Activated T-helper 1 cell treated with anti-CD3 and anti-CD28 coated beads, Interleukin-12 subunit alpha, Interleukin-12 subunit beta, Interleukin-2, Interleukin-4 antibody, amounts not matched to agents 30 ng/mL and 10 ng/mL and 1 ng/mL, durations not matched to agents 14 hours and 24 hours and 36 hours (primary cell): ENCODE results near the gene TET3. TPM values are rescaled to one million over a fixed set of nuclear protein-coding genes. Genes with fewer than 3 reads are reported as not detected.
A peak's percentile ranks its signal among the peaks of the same experiment; 100 is the strongest.

Experiments
- DNase-seq: peaks from one replicate; pipeline ENCODE4 v3.0.0; 2021; ENCODE audit warnings: low spot score
- H3K27ac Mint-ChIP-seq: one replicate; pipeline ENCODE4 v1.8.0; 2021; ENCODE audit warnings: mild to moderate bottlenecking, mixed read lengths
- H3K27me3 Mint-ChIP-seq: one replicate; pipeline ENCODE4 v1.8.0; 2022; ENCODE audit warnings: mild to moderate bottlenecking, moderate library complexity, mixed read lengths; ENCODE audit not compliant: insufficient read depth
- H3K36me3 Mint-ChIP-seq: one replicate; pipeline ENCODE4 v1.8.0; 2021; ENCODE audit warnings: low read depth, mixed read lengths
- H3K4me1 Mint-ChIP-seq: one replicate; pipeline ENCODE4 v1.8.0; 2021; ENCODE audit warnings: low read depth, mixed read lengths
- H3K4me3 Mint-ChIP-seq: one replicate; pipeline ENCODE4 v1.8.0; 2021; ENCODE audit warnings: mild to moderate bottlenecking, moderate library complexity, mixed read lengths
- H3K9me3 Mint-ChIP-seq: one replicate; pipeline ENCODE4 v1.8.0; 2021; ENCODE audit warnings: mixed read lengths
- intact Hi-C: fragments of 100-400 bp; cut with micrococcal nuclease; formaldehyde crosslinking; loops from one replicate; pipeline ENCODE4 v1.15.1; 2024
- total RNA-seq: library from RNA; stranded (reverse); gene quantifications from 2 replicates; pipeline ENCODE4 v1.2.3, GENCODE V29; 2022

TET3 gene
- total RNA-seq, 1 donor from 2014 or later, result 20.5 TPM

DNA sequence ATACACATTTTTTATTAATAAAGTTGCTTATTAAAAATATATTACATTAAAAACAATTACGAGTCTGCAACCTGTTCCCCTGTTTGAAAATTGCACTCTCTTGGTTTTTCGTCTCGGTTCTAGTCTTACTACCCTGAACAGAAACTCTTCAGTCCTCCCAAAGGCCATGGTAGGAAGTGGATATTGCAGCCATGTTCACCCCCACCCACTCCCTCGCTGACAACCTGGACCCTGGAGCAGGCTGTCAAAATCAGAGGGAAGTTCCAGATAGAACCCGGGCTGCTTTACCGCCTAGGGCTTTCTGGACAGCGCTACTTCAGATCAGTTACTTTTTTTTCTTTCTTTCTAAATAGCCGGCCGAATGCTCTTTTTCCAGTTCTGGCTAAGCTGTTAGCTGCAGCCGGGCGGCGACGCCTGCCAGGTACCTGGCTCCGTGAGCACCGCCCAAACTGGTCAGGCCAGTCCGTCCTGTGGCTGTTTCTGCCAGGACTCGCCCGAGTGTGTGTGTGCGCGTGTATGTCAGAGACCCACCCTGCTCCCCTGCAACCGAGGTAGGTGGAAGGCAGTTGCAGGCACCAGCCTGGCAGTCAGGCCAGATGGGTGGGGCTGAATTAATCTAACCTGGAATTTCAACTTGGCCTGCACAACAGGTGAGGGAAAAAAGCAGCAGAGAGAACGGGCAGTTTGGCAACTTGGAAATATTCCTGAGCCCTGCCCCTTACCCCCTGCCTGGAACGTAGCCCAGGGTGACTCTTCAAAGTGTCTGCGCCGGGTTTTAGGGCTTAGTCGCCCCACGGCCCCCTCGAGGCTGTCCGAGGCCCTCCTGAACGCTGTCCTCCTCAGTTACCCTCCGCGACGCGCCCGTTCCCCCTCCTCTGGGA lies 1.1 kb upstream of the TET3 start:
- Mint-ChIP-seq H3K36me3 (peaks cover 18% of the 10 kb centered on the region), H3K27me3 (peaks cover 29% of the 10 kb centered on the region), H3K4me3 (peak overlapping the region; percentile 81), H3K27ac (peak overlapping the region; percentile 87), H3K4me1 (peaks cover 83% of the 10 kb centered on the region), H3K9me3 (no peaks in the 10 kb centered on the region)
- no peak for DNase-seq
- intact Hi-C loops, result loop anchor here (2.0 to 10.0 kb wide), 2 partner anchors 13 to 471 kb away; partner anchors contain the start of genes INO80B and WBP1

DNA sequence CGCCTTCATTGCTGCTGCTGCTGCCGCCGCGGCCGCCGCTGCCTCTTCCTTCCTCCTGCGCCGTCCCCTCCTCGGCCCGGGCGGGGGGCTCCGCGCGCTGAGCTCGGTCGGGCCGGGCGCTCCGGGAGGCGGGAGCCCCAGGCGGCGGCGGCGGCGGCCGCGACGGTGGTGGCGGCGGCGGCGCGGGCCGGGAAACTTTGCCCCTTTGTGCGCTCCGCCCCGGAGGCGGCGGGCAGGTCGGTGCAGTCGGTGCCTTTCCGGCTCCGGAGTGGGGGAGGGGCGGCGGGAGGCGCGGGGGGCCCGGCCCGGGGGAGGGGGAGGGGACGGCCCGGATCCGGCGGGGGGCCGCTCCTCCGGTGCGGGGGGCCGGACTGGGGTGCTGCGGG lies 205 bp downstream of the TET3 start:
- peaks cover 25% of the 10 kb centered on the region for H3K36me3 Mint-ChIP-seq

DNA sequence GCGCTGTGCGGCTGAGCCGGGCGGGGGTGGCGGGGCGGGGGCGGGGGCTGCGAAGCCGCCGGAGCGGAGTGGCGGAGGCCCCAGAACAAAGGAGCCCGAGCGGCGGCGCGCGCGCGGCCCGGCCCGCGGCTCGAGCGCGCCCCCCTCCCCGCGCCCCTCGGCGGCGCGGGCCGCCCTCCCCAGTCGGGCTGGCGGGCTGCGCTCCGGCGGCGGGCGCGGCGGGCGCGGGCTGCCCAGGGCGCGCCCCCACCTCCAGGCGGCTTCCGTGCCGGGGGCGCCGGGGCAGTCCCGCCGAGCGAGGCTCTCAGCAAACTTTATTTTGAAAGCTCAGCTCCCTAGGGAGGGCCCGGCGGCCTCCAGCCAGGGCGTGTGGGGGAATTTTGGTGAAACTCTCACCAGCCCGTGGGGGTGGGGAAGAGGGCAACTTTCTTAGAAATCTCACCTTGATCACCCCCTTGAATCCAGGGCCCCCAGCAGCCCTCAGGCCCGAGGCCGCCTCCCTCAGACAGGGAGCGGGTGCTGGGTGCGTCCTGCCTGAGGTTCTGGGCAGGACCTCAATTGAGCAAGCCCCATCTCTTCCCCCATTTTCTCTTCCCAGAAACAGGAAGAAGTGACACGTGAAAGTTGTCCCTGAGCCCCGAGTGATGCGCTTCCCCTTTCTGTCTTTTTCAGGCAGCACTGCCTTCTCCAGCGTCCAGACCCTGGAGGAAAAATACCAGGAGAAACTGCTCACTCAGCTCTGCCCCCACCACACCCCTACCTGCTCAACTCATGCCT lies 786 bp downstream of the TET3 start:
- Mint-ChIP-seq H3K4me1 (peaks cover 81% of the 10 kb centered on the region), H3K27me3 (peaks cover 29% of the 10 kb centered on the region), H3K27ac (peak overlapping the region; percentile 91)

More for the DNA sequence above, 205 bp downstream of the TET3 start:
- DNase-seq, result peak; percentile 54
- no peaks in the 10 kb centered on the region for H3K9me3 Mint-ChIP-seq
- H3K4me3 Mint-ChIP-seq, result no peak overlapping the region
- H3K4me1 Mint-ChIP-seq, result peaks cover 83% of the 10 kb centered on the region
- H3K27ac Mint-ChIP-seq, result no peak overlapping the region
- H3K27me3 Mint-ChIP-seq, result peaks cover 29% of the 10 kb centered on the region
- intact Hi-C loops, result loop anchor here (1.0 to 10.0 kb wide), 6 partner anchors 14 to 470 kb away; partner anchors contain the start of genes INO80B, MTHFD2 and WBP1

DNA sequence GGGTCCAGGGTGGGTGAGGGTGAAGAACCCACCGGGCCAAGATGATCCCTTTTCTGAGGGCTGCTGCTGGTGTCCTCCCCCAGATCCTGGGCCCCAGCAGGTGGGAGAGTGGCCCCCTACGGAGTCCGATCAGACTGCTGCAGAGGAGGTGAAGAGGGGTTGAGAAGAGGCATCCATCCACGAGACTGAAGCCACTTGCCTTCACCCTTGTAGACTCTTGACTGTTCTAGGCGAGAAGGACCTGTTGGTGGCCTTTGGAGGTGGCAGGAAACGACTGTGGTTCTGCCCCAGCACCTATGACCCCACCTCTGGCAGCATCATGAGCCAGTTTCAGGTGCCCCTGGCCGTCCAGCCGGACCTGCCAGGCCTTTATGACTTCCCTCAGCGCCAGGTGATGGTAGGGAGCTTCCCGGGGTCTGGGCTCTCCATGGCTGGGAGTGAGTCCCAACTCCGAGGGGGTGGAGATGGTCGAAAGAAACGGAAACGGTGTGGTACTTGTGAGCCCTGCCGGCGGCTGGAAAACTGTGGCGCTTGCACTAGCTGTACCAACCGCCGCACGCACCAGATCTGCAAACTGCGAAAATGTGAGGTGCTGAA lies 1.5 kb downstream of the TET3 start:
- H3K4me3 Mint-ChIP-seq, result peak overlapping the region; percentile 81
- H3K36me3 Mint-ChIP-seq, result peaks cover 36% of the 10 kb centered on the region
- H3K4me1 Mint-ChIP-seq, result peaks cover 78% of the 10 kb centered on the region
- peak overlapping the region; percentile 91 for H3K27ac Mint-ChIP-seq
- intact Hi-C loops, result loop anchor here (1.0 to 10.0 kb wide), 7 partner anchors 8 to 469 kb away; partner anchors contain the start of genes BOLA3, INO80B, MTHFD2 and STAMBP
- peaks cover 9% of the 10 kb centered on the region for H3K9me3 Mint-ChIP-seq
- peaks cover 29% of the 10 kb centered on the region for H3K27me3 Mint-ChIP-seq
- DNase-seq, result no peak

More for the DNA sequence above, 786 bp downstream of the TET3 start:
- DNase-seq, result no peak
- Mint-ChIP-seq H3K9me3 (peaks cover 5% of the 10 kb centered on the region), H3K4me3 (peak overlapping the region; percentile 81), H3K36me3 (peaks cover 31% of the 10 kb centered on the region)
- intact Hi-C loops, result loop anchor here (1.0 to 10.0 kb wide), 9 partner anchors 9 to 469 kb away; partner anchors contain the start of genes BOLA3, INO80B, MTHFD2 and STAMBP

DNA sequence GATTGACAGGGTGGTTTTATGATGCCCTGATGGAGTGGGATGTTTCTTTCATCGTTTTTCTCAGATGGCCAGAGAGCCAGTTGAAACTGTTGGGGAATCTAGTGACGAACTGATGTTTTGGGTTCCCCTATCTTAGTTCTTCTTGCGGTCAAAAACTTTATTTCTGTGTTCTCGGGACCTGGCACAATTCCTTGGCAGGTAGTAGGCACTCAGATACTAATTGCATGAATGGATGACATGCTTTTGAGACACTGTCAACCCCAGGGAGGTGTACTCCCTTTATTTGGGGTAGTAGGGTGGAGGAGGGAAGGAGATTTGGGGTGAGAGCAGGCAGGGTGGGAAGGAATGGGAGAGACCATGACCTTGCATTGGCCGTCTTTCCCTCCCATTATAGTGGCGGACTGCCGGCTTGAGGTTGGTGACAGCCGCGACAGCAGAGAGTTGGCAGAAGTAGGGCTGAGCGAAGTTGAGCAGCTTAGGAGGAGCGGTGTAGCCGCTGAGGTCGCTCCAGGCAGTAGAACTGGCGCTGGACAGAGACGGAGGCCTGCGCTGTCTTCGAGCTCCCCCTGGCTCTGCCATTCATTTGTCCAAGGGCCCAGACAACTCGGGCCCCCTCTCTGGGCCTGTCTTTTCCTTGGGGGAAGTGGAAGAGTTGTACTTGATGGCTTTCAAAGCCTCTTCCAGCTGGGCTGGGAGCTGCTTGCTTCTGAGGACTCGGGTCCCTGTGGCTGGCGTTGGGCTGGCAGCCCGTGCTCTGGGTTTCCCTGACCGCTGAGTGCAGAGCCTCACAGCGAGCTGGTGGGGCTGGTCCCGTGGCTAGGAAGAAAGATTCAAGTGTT lies 2.6 kb downstream of the TET3 start:
- peaks cover 43% of the 10 kb centered on the region for H3K36me3 Mint-ChIP-seq
- peaks cover 66% of the 10 kb centered on the region for H3K4me1 Mint-ChIP-seq
- intact Hi-C loops, result loop anchor here (1.0 to 10.0 kb wide), 9 partner anchors 15 to 467 kb away; partner anchors contain the start of genes BOLA3, INO80B, MTHFD2 and WBP1
- H3K9me3 Mint-ChIP-seq, result peaks cover 16% of the 10 kb centered on the region
- peak overlapping the region; percentile 91 for H3K27ac Mint-ChIP-seq
- no peak for DNase-seq
- H3K4me3 Mint-ChIP-seq, result peak overlapping the region; percentile 81
- peaks cover 18% of the 10 kb centered on the region for H3K27me3 Mint-ChIP-seq

DNA sequence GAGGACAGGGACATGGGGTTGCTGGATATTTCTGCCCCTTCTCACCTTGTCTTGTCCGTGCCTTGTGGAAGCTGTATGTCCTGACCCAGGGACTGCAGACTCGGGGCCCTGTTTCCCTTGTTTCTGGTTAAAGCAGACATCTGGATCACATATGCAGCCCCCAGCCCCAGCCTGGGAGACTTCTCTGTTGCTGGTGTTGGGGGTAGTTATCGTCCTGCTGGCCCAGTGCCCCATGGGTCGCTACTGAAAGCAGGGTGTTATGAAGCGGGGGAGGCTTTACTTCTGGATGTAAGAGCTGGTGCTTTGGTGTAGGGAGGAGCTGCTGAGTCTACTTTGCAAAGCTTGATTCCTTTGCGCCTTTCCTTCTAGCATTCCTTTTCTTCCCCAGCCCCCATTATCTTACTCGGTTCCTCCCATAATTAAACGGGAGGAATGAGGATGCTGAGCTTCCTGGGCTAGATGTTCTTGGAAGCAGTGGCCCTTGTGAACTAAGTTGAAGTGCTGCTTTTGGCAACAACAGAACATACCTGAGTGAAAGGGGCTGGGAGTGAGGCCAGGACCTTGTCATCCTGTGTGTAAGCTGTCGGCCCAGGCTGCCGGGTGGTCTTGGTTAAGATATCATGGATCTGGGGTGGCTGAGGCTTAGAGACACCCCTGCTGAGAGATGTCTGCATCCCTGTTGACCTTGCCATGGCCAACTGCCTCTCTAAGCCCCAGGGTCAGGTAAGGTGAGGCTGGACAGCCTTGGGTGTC lies 3.4 kb downstream of the TET3 start:
- Mint-ChIP-seq H3K27me3 (peaks cover 12% of the 10 kb centered on the region), H3K4me1 (peaks cover 59% of the 10 kb centered on the region), H3K36me3 (peaks cover 48% of the 10 kb centered on the region), H3K4me3 (peak overlapping the region; percentile 81), H3K9me3 (peaks cover 16% of the 10 kb centered on the region), H3K27ac (no peak overlapping the region)
- intact Hi-C loops, result loop anchor here (1.0 to 10.0 kb wide), 9 partner anchors 14 to 467 kb away; partner anchors contain the start of genes BOLA3, INO80B, MTHFD2 and WBP1
- DNase-seq, result no peak

DNA sequence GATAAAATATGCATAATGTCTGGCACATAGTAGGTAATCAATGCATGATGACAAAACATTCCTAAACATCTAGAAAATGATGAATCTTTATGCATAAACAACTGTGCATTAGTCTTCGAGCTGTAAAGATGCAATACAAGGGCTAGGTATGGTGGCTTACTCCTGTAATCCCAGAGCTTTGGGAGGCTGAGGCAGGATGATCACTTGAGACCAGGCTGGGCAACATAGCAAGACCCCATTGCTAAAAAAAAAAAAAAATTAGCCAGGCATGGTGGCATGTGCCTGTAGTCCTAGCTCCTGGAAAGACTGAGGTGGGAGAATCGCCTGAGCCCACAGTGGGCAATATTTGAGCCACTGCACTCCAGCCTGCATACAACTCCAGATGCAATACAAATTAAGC lies 5.3 kb downstream of the TET3 start:
- intact Hi-C loops, result loop anchor here (5.0 to 10.0 kb wide), 4 partner anchors 42 to 465 kb away; partner anchors contain the start of genes INO80B, MTHFD2 and WBP1
- DNase-seq, result no peak
- peaks cover 63% of the 10 kb centered on the region for H3K4me1 Mint-ChIP-seq
- peaks cover 57% of the 10 kb centered on the region for H3K36me3 Mint-ChIP-seq
- no peak overlapping the region for H3K27ac Mint-ChIP-seq
- peaks cover 7% of the 10 kb centered on the region for H3K27me3 Mint-ChIP-seq
- peaks cover 16% of the 10 kb centered on the region for H3K9me3 Mint-ChIP-seq
- no peak overlapping the region for H3K4me3 Mint-ChIP-seq

DNA sequence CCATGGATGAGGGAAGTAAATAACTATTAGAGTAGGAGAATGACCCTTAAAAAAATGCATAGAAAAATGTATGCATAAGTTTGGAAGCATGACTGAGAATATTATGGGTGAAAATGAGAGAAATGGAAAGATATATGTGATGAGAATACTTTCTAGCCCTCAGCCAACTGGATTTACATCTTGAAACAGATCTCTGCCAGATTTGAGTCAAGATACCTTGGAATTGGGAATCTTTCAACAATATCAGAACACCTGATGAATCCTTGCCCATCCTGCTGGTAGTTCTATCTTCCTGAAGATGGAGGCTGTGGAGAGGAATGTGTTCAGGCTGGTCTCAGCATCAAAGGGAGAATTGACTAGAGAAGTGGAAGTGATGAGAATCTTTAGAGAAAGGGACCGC lies 5.8 kb downstream of the TET3 start:
- peaks cover 7% of the 10 kb centered on the region for H3K27me3 Mint-ChIP-seq

DNA sequence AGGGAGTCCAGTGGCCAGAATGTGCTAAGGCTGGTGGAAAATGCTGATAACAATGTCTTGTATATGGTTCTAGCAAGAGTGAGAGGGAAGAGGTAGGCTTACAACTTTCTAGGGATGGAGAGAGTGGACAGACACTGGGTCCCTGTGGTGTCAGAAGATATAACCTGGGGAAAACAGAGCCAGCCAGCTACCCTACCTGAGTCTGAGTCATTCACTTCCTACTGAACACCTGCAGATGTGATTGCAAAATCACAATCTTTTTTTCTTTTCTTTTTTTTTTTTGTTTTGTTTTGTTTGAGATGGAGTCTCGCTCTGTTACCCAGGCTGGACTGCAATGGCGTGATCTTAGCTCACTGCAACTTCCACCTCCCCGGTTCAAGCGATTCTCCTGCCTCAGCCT lies 7.3 kb downstream of the TET3 start:
- intact Hi-C loops, result no loop called here
- Mint-ChIP-seq H3K36me3 (peaks cover 49% of the 10 kb centered on the region), H3K9me3 (peaks cover 16% of the 10 kb centered on the region), H3K4me1 (peaks cover 52% of the 10 kb centered on the region), H3K4me3 (no peak overlapping the region), H3K27me3 (peaks cover 3% of the 10 kb centered on the region), H3K27ac (peak overlapping the region; percentile 11)
- no peak for DNase-seq

More for the DNA sequence above, 5.8 kb downstream of the TET3 start:
- Mint-ChIP-seq H3K27ac (no peak overlapping the region), H3K9me3 (peaks cover 16% of the 10 kb centered on the region), H3K36me3 (peaks cover 57% of the 10 kb centered on the region), H3K4me1 (peaks cover 63% of the 10 kb centered on the region), H3K4me3 (peak overlapping the region; percentile 15)
- intact Hi-C loops, result no loop called here
- DNase-seq, result no peak

DNA sequence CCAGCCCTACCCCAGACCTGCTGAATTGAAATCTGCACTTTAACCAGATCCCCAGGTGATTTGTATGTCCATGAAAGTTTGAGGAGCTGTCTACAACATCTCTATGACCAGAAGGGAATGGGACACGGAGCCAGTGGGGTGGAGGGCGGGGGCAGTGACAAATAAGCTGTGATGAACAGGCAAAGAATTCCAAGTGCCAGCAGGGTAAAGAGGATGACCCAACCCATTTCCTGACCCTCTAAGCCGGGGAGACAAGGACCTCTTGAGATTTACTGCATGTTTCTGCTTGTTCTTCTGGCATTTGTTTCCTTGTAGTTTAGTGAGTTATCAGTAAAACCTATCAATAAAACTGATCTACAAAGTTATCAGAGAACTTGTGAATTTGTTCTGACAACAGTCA lies 8.7 kb downstream of the TET3 start:
- Mint-ChIP-seq H3K36me3 (peaks cover 42% of the 10 kb centered on the region), H3K27ac (peak overlapping the region; percentile 32), H3K9me3 (peaks cover 16% of the 10 kb centered on the region), H3K4me1 (peaks cover 52% of the 10 kb centered on the region), H3K4me3 (peak overlapping the region; percentile 0), H3K27me3 (no peaks in the 10 kb centered on the region)
- no peak for DNase-seq
- intact Hi-C loops, result no loop called here

DNA sequence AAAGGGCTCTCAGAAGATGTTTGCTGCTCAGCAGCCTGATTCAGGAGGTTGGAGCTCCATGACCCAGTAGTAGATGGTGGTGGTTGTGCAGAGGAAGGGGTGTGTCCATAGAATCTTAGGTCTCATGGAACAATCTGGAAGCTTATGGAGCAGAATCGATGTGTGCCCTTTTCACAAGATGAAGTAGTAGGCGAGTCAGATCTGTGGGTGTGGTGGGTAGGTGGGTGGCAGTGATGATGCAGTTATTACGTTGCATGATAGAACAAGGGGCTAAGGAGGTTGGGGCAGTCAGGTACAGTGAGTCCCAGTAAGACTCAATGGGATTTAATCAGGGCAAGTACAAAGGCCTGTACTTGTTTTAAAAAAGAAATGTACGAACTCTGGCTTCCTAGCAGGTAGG lies 9.1 kb downstream of the TET3 start:
- H3K4me3 Mint-ChIP-seq, result peak overlapping the region; percentile 0
- intact Hi-C loops, result loop anchor here (1.0 kb wide), 1 partner anchor 7 kb away; no protein-coding TSS in a partner anchor
- no peak for DNase-seq
- peak overlapping the region; percentile 32 for H3K27ac Mint-ChIP-seq
- H3K27me3 Mint-ChIP-seq, result no peaks in the 10 kb centered on the region
- H3K9me3 Mint-ChIP-seq, result peaks cover 16% of the 10 kb centered on the region
- H3K4me1 Mint-ChIP-seq, result peaks cover 52% of the 10 kb centered on the region
- H3K36me3 Mint-ChIP-seq, result peaks cover 41% of the 10 kb centered on the region
